Stomach (tissue), 19 donors: ENCODE measurements around the gene TMPRSS3. TPM values are rescaled to one million over a fixed set of nuclear protein-coding genes. Genes with fewer than 3 reads are reported as not detected.

Source experiments
- DNase-seq, 2 donors: peaks; one replicate each; pipeline versions ENCODE4 v3.0.0 to v3.0.0-alpha.2; 2013 to 2019
- H3K27ac ChIP-seq, 5 donors: fragments of 200-600 bp in 4 of 5; sonication (generic) in 4 of 5; one replicate each; pipeline ENCODE4 v1.5.1; 2013 to 2019; ENCODE audit warnings: mild to moderate bottlenecking in 1 of 5, moderate library complexity in 1 of 5
- H3K27me3 ChIP-seq, 3 donors: fragments of 200-600 bp; sonication (generic); one replicate each; pipeline ENCODE4 v1.5.1; 2017 to 2019; ENCODE audit warnings: mixed run types in 1 of 3
- H3K36me3 ChIP-seq, 4 donors: fragments of 200-600 bp; sonication (generic); 1 replicate in 3 of 4; 2 replicates in 1 of 4; pipeline ENCODE4 v1.5.1; 2016 to 2019
- H3K4me1 ChIP-seq, 4 donors: fragments of 200-600 bp; sonication (generic); one replicate each; pipeline ENCODE4 v1.5.1; 2016 to 2019
- H3K4me3 ChIP-seq, 4 donors: fragments of 200-600 bp; sonication (generic) in 3 of 4; one replicate each; pipeline ENCODE4 v1.5.1; 2016 to 2019; ENCODE audit warnings: mild to moderate bottlenecking in 1 of 4
- H3K9me3 ChIP-seq, 4 donors: fragments of 200-600 bp; sonication (generic); one replicate each; pipeline ENCODE4 v1.5.1; 2016 to 2019
- CTCF ChIP-seq, 7 experiments: fragments of 450-650 bp in 4 of 7; fragments of 200-600 bp in 3 of 7; sonication (generic) in 3 of 7; IDR thresholded peaks; one replicate each; pipeline ENCODE4 v1.5.1; 2016 to 2019; ENCODE audit warnings: antibody characterized with exemption in 7 of 7, control low read depth in 2 of 7, mild to moderate bottlenecking in 1 of 7
- EP300 ChIP-seq: sonication (generic); formaldehyde crosslinking; IDR thresholded peaks from one replicate; pipeline ENCODE4 v1.6.1; 2017; ENCODE audit warnings: antibody characterized with exemption
- POLR2A ChIP-seq, 4 donors: fragments of 450-650 bp; IDR thresholded peaks; one replicate each; pipeline ENCODE4 v1.6.1; 2016; ENCODE audit warnings: antibody characterized with exemption in 4 of 4, control low read depth in 2 of 4, mild to moderate bottlenecking in 1 of 4, moderate library complexity in 1 of 4
- POLR2AphosphoS5 ChIP-seq, 3 donors: sonication (generic); formaldehyde crosslinking; IDR thresholded peaks; one replicate each; pipeline ENCODE4 v1.6.1; 2016; ENCODE audit warnings: antibody characterized with exemption in 3 of 3
- WGBS, 5 donors: extraction: QIAGEN DNeasy Blood & Tissue Kit in 3 of 5; methylation state at CpG; one replicate each; pipeline versions ENCODE4 v1.1.5 to v1.1.7; 2013 to 2018; 5-methylcytosine and 5-hydroxymethylcytosine counted together
- intact Hi-C: fragments of 100-400 bp; cut with DNase I; formaldehyde crosslinking; loops from one replicate; pipeline ENCODE4 v1.15.1; 2023; ENCODE audit warnings: low total_unique reads
- long read RNA-seq, 10 donors: transcript quantifications; one replicate each; lab custom pipeline, GENCODE V29; 2026
- polyA plus RNA-seq, 3 donors: library from polyadenylated mRNA; stranded (reverse); fragments of 200-250 nt; gene quantifications; one replicate each; pipeline ENCODE4 v1.2.3, GENCODE V29; 2013
- total RNA-seq, 5 donors: library from RNA; depleted of rRNA; stranded (reverse); fragments of >200 nt; gene quantifications; one replicate each; pipeline versions ENCODE4 v1.1.0 to v1.2.3, GENCODE V29; 2014 to 2016
- donor health status: healthy with polysubstance abuse.
- donor health status: Bipolar disorder and iron deficiency.
- donor health status: healthy.

TMPRSS3 gene
- 10 to 100 TPM in 2 of 5 donors, 1 to 10 TPM in 1, under 1 TPM in 1, not detected in 1; 0.45 to 37.9 (median 9.7) TPM for total RNA-seq
- polyA plus RNA-seq = 1 to 10 TPM; 1.8 to 3.9 (median 3.7) TPM
- long read RNA-seq, donor 1 = 0 reads
- long read RNA-seq, donor 2 = 0 reads
- long read RNA-seq, donor 3 = 0 reads
- long read RNA-seq, donor 4 = 0 reads
- long read RNA-seq, donor 5 = 0 reads
- long read RNA-seq, donor 6, partial matches to known transcripts = 5 of 8 reads
- long read RNA-seq, donor 6, other reads (novel, unspliced or antisense) = 0 of 8 reads
- long read RNA-seq, donor 7 = 0 reads
- long read RNA-seq, donor 8 = 0 reads
- long read RNA-seq, donor 9 = 0 reads
- long read RNA-seq, donor 10, partial matches to known transcripts = 0 of 1 reads
- long read RNA-seq, donor 10, other reads (novel, unspliced or antisense) = 0 of 1 reads

- no peaks in the 10 kb centered on the region for H3K4me1 ChIP-seq
- H3K36me3 ChIP-seq = no peaks in the 10 kb centered on the region
- peak in 1 of 2 donors; percentile 46 for DNase-seq
- TF ChIP-seq EP300 = no peak
- no peak for TF ChIP-seq CTCF (IDR thresholded peaks at IDR 0.05)
- no peak for TF ChIP-seq POLR2A (IDR thresholded peaks at IDR 0.05)
- TF ChIP-seq POLR2AphosphoS5 (IDR thresholded peaks at IDR 0.05) = no peak
- H3K27ac ChIP-seq = peak within 1 kb of the TSS in 1 of 5 donors; percentile 23
- no peaks in the 10 kb centered on the region for H3K9me3 ChIP-seq
- intact Hi-C loops = no loop called here
- H3K4me3 ChIP-seq = no peak within 1 kb of the TSS
- 74 to 82% (median 80%) methylated on average over 17 of the region's 17 CpGs for WGBS, 5 donors
- H3K27me3 ChIP-seq = peaks cover 0 to 5% (median 0%) of the 10 kb centered on the region in 3 donors
These were observed at the start of gene TMPRSS3 for GRCh38 chr21:42395905-42396651. TMPRSS3 (minus strand) TSS chr21:42396052; CDS start chr21:42395417, 635 bp downstream.

- no peaks in the 10 kb centered on the region for H3K9me3 ChIP-seq
- H3K27ac ChIP-seq = no peak overlapping the region
- WGBS, 5 donors = 87 to 94% (median 94%) methylated on average over 3 to 7 of the region's 7 CpGs
- peaks cover 0 to 18% (median 0%) of the 10 kb centered on the region in 3 donors for H3K27me3 ChIP-seq
- no peaks in the 10 kb centered on the region for H3K36me3 ChIP-seq
- peaks cover 0 to 2% (median 0%) of the 10 kb centered on the region in 4 donors for H3K4me1 ChIP-seq
- TF ChIP-seq EP300 (no peak), POLR2AphosphoS5 (IDR thresholded peaks at IDR 0.05) (no peak), CTCF (IDR thresholded peaks at IDR 0.05) (no peak), POLR2A (IDR thresholded peaks at IDR 0.05) (no peak)
- intact Hi-C loops = loop anchor here (10.0 kb wide), 3 partner anchors 101 to 291 kb away; no protein-coding TSS in a partner anchor
- no peak for DNase-seq
- H3K4me3 ChIP-seq = no peak overlapping the region
These were observed 49.5 kb upstream of the TMPRSS3 start for GRCh38 chr21:42445311-42445710.

GRCh38 chr21:42444745-42445059, 48.9 kb upstream of the TMPRSS3 start:
- H3K27me3 ChIP-seq = peaks cover 0 to 18% (median 0%) of the 10 kb centered on the region in 3 donors
- no peak overlapping the region for H3K27ac ChIP-seq
- 79 to 85% (median 81%) methylated on average over 8 to 10 of the region's 10 CpGs for WGBS, 5 donors
- no peaks in the 10 kb centered on the region for H3K4me1 ChIP-seq
- DNase-seq = no peak
- intact Hi-C loops = loop anchor here (10.0 kb wide), 3 partner anchors 100 to 290 kb away; no protein-coding TSS in a partner anchor
- H3K4me3 ChIP-seq = no peak overlapping the region
- no peak for TF ChIP-seq CTCF (IDR thresholded peaks at IDR 0.05)
- TF ChIP-seq POLR2A (IDR thresholded peaks at IDR 0.05) = no peak
- TF ChIP-seq POLR2AphosphoS5 (IDR thresholded peaks at IDR 0.05) = no peak
- no peak for TF ChIP-seq EP300
- no peaks in the 10 kb centered on the region for H3K36me3 ChIP-seq
- no peaks in the 10 kb centered on the region for H3K9me3 ChIP-seq
